ENCODE data around the gene DPP10. TPM values are rescaled to one million over a fixed set of nuclear protein-coding genes. Genes with fewer than 3 reads are reported as not detected.

The DPP10 gene
- total RNA-seq, 2 donors from 2014 or later, result 3.1 to 11.2 TPM

GRCh38 chr2:114450639-114451038, 8.2 kb downstream of the DPP10 start:
- intact Hi-C loops (cut with DNase I), result no loop called here
- 30 to 31% methylated on average over 2 of the region's 2 CpGs for WGBS, 2 donors
- Histone ChIP-seq H3K9me3 (no peaks in the 10 kb centered on the region), H3K27ac (no peak overlapping the region), H3K36me3 (replicated peaks in 1 of 2; ENCODE audit: insufficient read depth in 1 of 2, low read depth in 2 of 2) (no peaks in the 10 kb centered on the region), H3K27me3 (no peaks in the 10 kb centered on the region), H3K4me3 (no peak overlapping the region), H3K4me1 (no peaks in the 10 kb centered on the region)
- ATAC-seq (no peak), DNase-seq (no peak)
- no peak for TF ChIP-seq POLR2A (IDR thresholded peaks at IDR 0.05)
- TF ChIP-seq CTCF (IDR thresholded peaks at IDR 0.05), result no peak

- H3K27ac ChIP-seq, result no peak overlapping the region
- ATAC-seq (no peak), DNase-seq (no peak)
- H3K9me3 ChIP-seq, result no peaks in the 10 kb centered on the region
- no peak overlapping the region for H3K4me3 ChIP-seq
- H3K27me3 ChIP-seq, result no peaks in the 10 kb centered on the region
- H3K4me1 ChIP-seq, result no peaks in the 10 kb centered on the region
- TF ChIP-seq POLR2A (IDR thresholded peaks at IDR 0.05), result no peak
- no peak for TF ChIP-seq CTCF (IDR thresholded peaks at IDR 0.05)
- WGBS, 2 donors, result 56% methylated on average over 1 of the region's 1 CpG
- H3K36me3 ChIP-seq (replicated peaks in 1 of 2; ENCODE audit: insufficient read depth in 1 of 2, low read depth in 2 of 2), result no peaks in the 10 kb centered on the region
- intact Hi-C loops (cut with DNase I), result no loop called here
Observed at GRCh38 chr2:114456566-114456965, 14.1 kb downstream of the DPP10 start.

GRCh38 chr2:114457956-114458355, 15.5 kb downstream of the DPP10 start:
- H3K27me3 ChIP-seq, result no peaks in the 10 kb centered on the region
- intact Hi-C loops (cut with DNase I), result no loop called here
- no peak for DNase-seq
- no peak for ATAC-seq
- H3K36me3 ChIP-seq (replicated peaks in 1 of 2; ENCODE audit: insufficient read depth in 1 of 2, low read depth in 2 of 2), result no peaks in the 10 kb centered on the region
- no peaks in the 10 kb centered on the region for H3K4me1 ChIP-seq
- 75 to 86% methylated on average over 2 of the region's 2 CpGs for WGBS, 2 donors
- no peak overlapping the region for H3K4me3 ChIP-seq
- H3K27ac ChIP-seq, result no peak overlapping the region
- no peaks in the 10 kb centered on the region for H3K9me3 ChIP-seq
- no peak for TF ChIP-seq CTCF (IDR thresholded peaks at IDR 0.05)
- TF ChIP-seq POLR2A (IDR thresholded peaks at IDR 0.05), result no peak

- Histone ChIP-seq H3K9me3 (no peaks in the 10 kb centered on the region), H3K36me3 (replicated peaks in 1 of 2; ENCODE audit: insufficient read depth in 1 of 2, low read depth in 2 of 2) (no peaks in the 10 kb centered on the region), H3K27me3 (no peaks in the 10 kb centered on the region), H3K27ac (no peak overlapping the region), H3K4me3 (no peak overlapping the region), H3K4me1 (no peaks in the 10 kb centered on the region)
- TF ChIP-seq POLR2A (IDR thresholded peaks at IDR 0.05) (no peak), CTCF (IDR thresholded peaks at IDR 0.05) (no peak)
- ATAC-seq (no peak), DNase-seq (no peak)
- WGBS, 2 donors, result 70 to 73% methylated on average over 3 of the region's 3 CpGs
- intact Hi-C loops (cut with DNase I), result no loop called here
Observed at GRCh38 chr2:114461116-114461515, 18.7 kb downstream of the DPP10 start.

GRCh38 chr2:114464961-114465706, 22.7 kb downstream of the DPP10 start:
- WGBS, 2 donors, result 69 to 72% methylated on average over 10 of the region's 10 CpGs
- Histone ChIP-seq H3K4me3 (no peak overlapping the region), H3K36me3 (replicated peaks in 1 of 2; ENCODE audit: insufficient read depth in 1 of 2, low read depth in 2 of 2) (no peaks in the 10 kb centered on the region), H3K27me3 (no peaks in the 10 kb centered on the region), H3K4me1 (no peaks in the 10 kb centered on the region), H3K27ac (no peak overlapping the region), H3K9me3 (no peaks in the 10 kb centered on the region)
- ATAC-seq (no peak), DNase-seq (no peak)
- intact Hi-C loops (cut with DNase I), result no loop called here
- no peak for TF ChIP-seq CTCF (IDR thresholded peaks at IDR 0.05)
- TF ChIP-seq POLR2A (IDR thresholded peaks at IDR 0.05), result no peak

Measured in body of pancreas (tissue), 4 donors.